OCI-LY3 (cell line): Measurements from ENCODE around the gene LASP1.

Experiments used
- EZH2phosphoT487 ChIP-seq: fragments of 200-600 bp; shearing (Covaris generic); IDR thresholded peaks from 2 replicates; pipeline ENCODE4 v1.6.1; 2018; ENCODE audit warnings: antibody characterized with exemption, mixed run types, low read depth
- TF ChIP-seq, protein P1 (sequence below): fragments of 200-600, 300-600 bp; sonication (generic); IDR thresholded peaks from 2 replicates; pipeline ENCODE4 v1.5.1; 2014; ENCODE audit warnings: antibody characterized with exemption, low read length, low read depth

GRCh38 chr17:38861399-38861843 is 8.4 kb upstream of the LASP1 start:
- TF ChIP-seq, protein P1, sequence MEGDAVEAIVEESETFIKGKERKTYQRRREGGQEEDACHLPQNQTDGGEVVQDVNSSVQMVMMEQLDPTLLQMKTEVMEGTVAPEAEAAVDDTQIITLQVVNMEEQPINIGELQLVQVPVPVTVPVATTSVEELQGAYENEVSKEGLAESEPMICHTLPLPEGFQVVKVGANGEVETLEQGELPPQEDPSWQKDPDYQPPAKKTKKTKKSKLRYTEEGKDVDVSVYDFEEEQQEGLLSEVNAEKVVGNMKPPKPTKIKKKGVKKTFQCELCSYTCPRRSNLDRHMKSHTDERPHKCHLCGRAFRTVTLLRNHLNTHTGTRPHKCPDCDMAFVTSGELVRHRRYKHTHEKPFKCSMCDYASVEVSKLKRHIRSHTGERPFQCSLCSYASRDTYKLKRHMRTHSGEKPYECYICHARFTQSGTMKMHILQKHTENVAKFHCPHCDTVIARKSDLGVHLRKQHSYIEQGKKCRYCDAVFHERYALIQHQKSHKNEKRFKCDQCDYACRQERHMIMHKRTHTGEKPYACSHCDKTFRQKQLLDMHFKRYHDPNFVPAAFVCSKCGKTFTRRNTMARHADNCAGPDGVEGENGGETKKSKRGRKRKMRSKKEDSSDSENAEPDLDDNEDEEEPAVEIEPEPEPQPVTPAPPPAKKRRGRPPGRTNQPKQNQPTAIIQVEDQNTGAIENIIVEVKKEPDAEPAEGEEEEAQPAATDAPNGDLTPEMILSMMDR: no peak
- no peak for TF ChIP-seq EZH2phosphoT487
